ENCODE data around the gene TSPAN33.
A peak's percentile ranks its signal among the peaks of the same experiment; 100 is the strongest.
"Not testable (repeated sequence)": the region's sequence is repeated elsewhere in the genome, so short reads cannot be mapped to it uniquely, and the experiment has no call there.

The TSPAN33 gene

GRCh38 chr7:129213828-129214227, 69.3 kb downstream of the TSPAN33 start:
- H3K4me3 ChIP-seq (replicated peaks; ENCODE audit: low read depth, low read length) = no peak overlapping the region
- no peak for DNase-seq (ENCODE audit: extremely low read depth, low read depth)
- no peak for TF ChIP-seq CTCF (IDR thresholded peaks at IDR 0.05; ENCODE audit: low read depth, low read length, missing control alignments)

- not testable (repeated sequence) for H3K4me3 ChIP-seq (replicated peaks; ENCODE audit: low read depth, low read length); DNase-seq (ENCODE audit: extremely low read depth, low read depth)
These were observed 71.2 kb downstream of the TSPAN33 start for GRCh38 chr7:129215691-129216090.

GRCh38 chr7:129216101-129216715, 71.7 kb downstream of the TSPAN33 start:
- DNase-seq (ENCODE audit: extremely low read depth, low read depth); H3K4me3 ChIP-seq (replicated peaks; ENCODE audit: low read depth, low read length): not testable (repeated sequence)

- not testable (repeated sequence) for DNase-seq (ENCODE audit: extremely low read depth, low read depth); H3K4me3 ChIP-seq (replicated peaks; ENCODE audit: low read depth, low read length)
These were observed 72.4 kb downstream of the TSPAN33 start for GRCh38 chr7:129216821-129217416.

- H3K4me3 ChIP-seq (replicated peaks; ENCODE audit: low read depth, low read length) = no peak overlapping the region
- DNase-seq (ENCODE audit: extremely low read depth, low read depth) = peak; percentile 69
- TF ChIP-seq CTCF (IDR thresholded peaks at IDR 0.05; ENCODE audit: low read depth, low read length, missing control alignments) = peak; percentile 85
These were observed 74.1 kb downstream of the TSPAN33 start for GRCh38 chr7:129218514-129219062.

GRCh38 chr7:129219166-129219565, 74.7 kb downstream of the TSPAN33 start:
- not testable (repeated sequence) for DNase-seq (ENCODE audit: extremely low read depth, low read depth); H3K4me3 ChIP-seq (replicated peaks; ENCODE audit: low read depth, low read length)

All from HFF-Myc (cell line).